Activated naive CD4-positive, alpha-beta T cell treated with anti-CD3 and anti-CD28 coated beads, Interleukin-2, amount 50 U/mL, for 24 hours (primary cell): ENCODE data around the gene ANKH.
"Not testable (repeated sequence)": the region's sequence is repeated elsewhere in the genome, so short reads cannot be mapped to it uniquely, and the experiment has no call there.

Source experiments
- H3K27ac Mint-ChIP-seq: one replicate; pipeline ENCODE4 v1.8.0; 2021; ENCODE audit warnings: mild to moderate bottlenecking, mixed read lengths
- H3K27me3 Mint-ChIP-seq: one replicate; pipeline ENCODE4 v1.8.0; 2021; ENCODE audit warnings: mixed read lengths
- H3K36me3 Mint-ChIP-seq: one replicate; pipeline ENCODE4 v1.8.0; 2021; ENCODE audit warnings: mixed read lengths
- H3K4me1 Mint-ChIP-seq: one replicate; pipeline ENCODE4 v1.8.0; 2021; ENCODE audit warnings: mixed read lengths
- H3K4me3 Mint-ChIP-seq: one replicate; pipeline ENCODE4 v1.8.0; 2021; ENCODE audit warnings: mild to moderate bottlenecking, mixed read lengths
- H3K9me3 Mint-ChIP-seq: one replicate; pipeline ENCODE4 v1.8.0; 2021; ENCODE audit warnings: mixed read lengths

ANKH gene

GRCh38 chr5:14871214-14872069, at the start of gene ANKH:
Gene ANKH (minus strand): TSS chr5:14871778. CDS start chr5:14871447, 331 bp downstream.
- Mint-ChIP-seq H3K4me1 (peaks cover 40% of the 10 kb centered on the region), H3K36me3 (peaks cover 7% of the 10 kb centered on the region), H3K27ac (peak within 1 kb of the TSS; percentile 100), H3K9me3 (no peaks in the 10 kb centered on the region), H3K4me3 (peak within 1 kb of the TSS; percentile 100), H3K27me3 (no peaks in the 10 kb centered on the region)

GRCh38 chr5:14920121-14920520, 48.5 kb upstream of the ANKH start:
- Mint-ChIP-seq H3K4me3 (no peak overlapping the region), H3K36me3 (no peaks in the 10 kb centered on the region), H3K9me3 (peaks cover 8% of the 10 kb centered on the region), H3K27ac (peak overlapping the region; percentile 91), H3K4me1 (peaks cover 58% of the 10 kb centered on the region), H3K27me3 (no peaks in the 10 kb centered on the region)

GRCh38 chr5:14919106-14919505, 47.5 kb upstream of the ANKH start:
- not testable (repeated sequence) for H3K27me3 Mint-ChIP-seq, H3K9me3 Mint-ChIP-seq, H3K36me3 Mint-ChIP-seq, H3K4me3 Mint-ChIP-seq
- peaks cover 58% of the 10 kb centered on the region for H3K4me1 Mint-ChIP-seq
- H3K27ac Mint-ChIP-seq = peak overlapping the region; percentile 38

GRCh38 chr5:14917719-14918118, 46.1 kb upstream of the ANKH start:
- no peak overlapping the region for H3K27ac Mint-ChIP-seq
- peaks cover 50% of the 10 kb centered on the region for H3K4me1 Mint-ChIP-seq
- H3K4me3 Mint-ChIP-seq = no peak overlapping the region
- no peaks in the 10 kb centered on the region for H3K27me3 Mint-ChIP-seq
- peaks cover 8% of the 10 kb centered on the region for H3K9me3 Mint-ChIP-seq
- no peaks in the 10 kb centered on the region for H3K36me3 Mint-ChIP-seq

- Mint-ChIP-seq H3K9me3 (peaks cover 8% of the 10 kb centered on the region), H3K27ac (peak overlapping the region; percentile 59), H3K4me1 (peaks cover 30% of the 10 kb centered on the region), H3K36me3 (no peaks in the 10 kb centered on the region), H3K4me3 (no peak overlapping the region), H3K27me3 (no peaks in the 10 kb centered on the region)
These were observed 43.8 kb upstream of the ANKH start for GRCh38 chr5:14915291-14915952.

GRCh38 chr5:14914623-14915260, 43.2 kb upstream of the ANKH start:
- Mint-ChIP-seq H3K9me3 (peaks cover 8% of the 10 kb centered on the region), H3K36me3 (no peaks in the 10 kb centered on the region), H3K4me1 (peaks cover 24% of the 10 kb centered on the region), H3K4me3 (peak overlapping the region; percentile 24), H3K27ac (peak overlapping the region; percentile 93), H3K27me3 (no peaks in the 10 kb centered on the region)

- peaks cover 8% of the 10 kb centered on the region for H3K9me3 Mint-ChIP-seq
- no peak overlapping the region for H3K27ac Mint-ChIP-seq
- H3K4me1 Mint-ChIP-seq = peaks cover 22% of the 10 kb centered on the region
- H3K27me3 Mint-ChIP-seq = no peaks in the 10 kb centered on the region
- no peak overlapping the region for H3K4me3 Mint-ChIP-seq
- H3K36me3 Mint-ChIP-seq = no peaks in the 10 kb centered on the region
These were observed 42.6 kb upstream of the ANKH start for GRCh38 chr5:14914193-14914592.

- Mint-ChIP-seq H3K4me3 (no peak overlapping the region), H3K9me3 (peaks cover 8% of the 10 kb centered on the region), H3K36me3 (no peaks in the 10 kb centered on the region), H3K27ac (no peak overlapping the region), H3K27me3 (no peaks in the 10 kb centered on the region), H3K4me1 (peaks cover 22% of the 10 kb centered on the region)
These were observed 41.5 kb upstream of the ANKH start for GRCh38 chr5:14913096-14913495.

GRCh38 chr5:14912206-14912605, 40.6 kb upstream of the ANKH start:
- peaks cover 22% of the 10 kb centered on the region for H3K4me1 Mint-ChIP-seq
- H3K27ac Mint-ChIP-seq = no peak overlapping the region

GRCh38 chr5:14909369-14909768, 37.8 kb upstream of the ANKH start:
- Mint-ChIP-seq H3K27ac (no peak overlapping the region), H3K36me3 (no peaks in the 10 kb centered on the region), H3K4me3 (no peak overlapping the region), H3K27me3 (no peaks in the 10 kb centered on the region), H3K4me1 (peaks cover 4% of the 10 kb centered on the region), H3K9me3 (no peaks in the 10 kb centered on the region)

More at GRCh38 chr5:14912206-14912605, 40.6 kb upstream of the ANKH start:
- no peak overlapping the region for H3K4me3 Mint-ChIP-seq
- H3K9me3 Mint-ChIP-seq = peaks cover 7% of the 10 kb centered on the region
- no peaks in the 10 kb centered on the region for H3K27me3 Mint-ChIP-seq
- H3K36me3 Mint-ChIP-seq = no peaks in the 10 kb centered on the region

- H3K9me3 Mint-ChIP-seq = no peaks in the 10 kb centered on the region
- no peak overlapping the region for H3K4me3 Mint-ChIP-seq
These were observed 36.6 kb upstream of the ANKH start for GRCh38 chr5:14908172-14908571.

GRCh38 chr5:14906628-14907027, 35.0 kb upstream of the ANKH start:
- H3K4me1 Mint-ChIP-seq = no peaks in the 10 kb centered on the region
- H3K36me3 Mint-ChIP-seq = no peaks in the 10 kb centered on the region
- H3K27me3 Mint-ChIP-seq = no peaks in the 10 kb centered on the region
- no peaks in the 10 kb centered on the region for H3K9me3 Mint-ChIP-seq
- no peak overlapping the region for H3K27ac Mint-ChIP-seq
- H3K4me3 Mint-ChIP-seq = no peak overlapping the region

More at GRCh38 chr5:14908172-14908571, 36.6 kb upstream of the ANKH start:
- Mint-ChIP-seq H3K27me3 (no peaks in the 10 kb centered on the region), H3K4me1 (no peaks in the 10 kb centered on the region), H3K27ac (no peak overlapping the region), H3K36me3 (no peaks in the 10 kb centered on the region)

- H3K27ac Mint-ChIP-seq = no peak overlapping the region
- H3K36me3 Mint-ChIP-seq = no peaks in the 10 kb centered on the region
- H3K4me3 Mint-ChIP-seq = no peak overlapping the region
- no peaks in the 10 kb centered on the region for H3K9me3 Mint-ChIP-seq
- no peaks in the 10 kb centered on the region for H3K27me3 Mint-ChIP-seq
- no peaks in the 10 kb centered on the region for H3K4me1 Mint-ChIP-seq
These were observed 31.4 kb upstream of the ANKH start for GRCh38 chr5:14902826-14903560.

GRCh38 chr5:14901462-14902051, 30.0 kb upstream of the ANKH start:
- no peaks in the 10 kb centered on the region for H3K4me1 Mint-ChIP-seq
- H3K4me3 Mint-ChIP-seq = no peak overlapping the region
- no peaks in the 10 kb centered on the region for H3K9me3 Mint-ChIP-seq
- H3K27ac Mint-ChIP-seq = no peak overlapping the region
- no peaks in the 10 kb centered on the region for H3K36me3 Mint-ChIP-seq
- no peaks in the 10 kb centered on the region for H3K27me3 Mint-ChIP-seq
